Motor neuron (in vitro differentiated cells): ENCODE measurements around the gene SLC4A1AP. TPM values are rescaled to one million over a fixed set of nuclear protein-coding genes. Genes with fewer than 3 reads are reported as not detected.
"Not testable (repeated sequence)": the region's sequence is repeated elsewhere in the genome, so short reads cannot be mapped to it uniquely, and the experiment has no call there.

Source experiments
- ATAC-seq, 8 experiments: fragments of 200-7000 bp; cut with Tn5 transposase; replicated peaks in 6 of 8; 2 replicates each; pipeline ENCODE4 v1.8.0; 2021; ENCODE audit warnings: mild to moderate bottlenecking in 8 of 8, moderate library complexity in 8 of 8
- H3K27ac ChIP-seq, 2 donors: fragments of 250-450 bp; sonication (Bioruptor Pico); 2 replicates each; pipeline ENCODE4 v1.9.0; 2021; ENCODE audit warnings: antibody characterized with exemption in 2 of 2, mild to moderate bottlenecking in 2 of 2, moderate library complexity in 1 of 2
- H3K4me1 ChIP-seq, 2 donors: fragments of 250-450 bp; sonication (Bioruptor Pico); replicated peaks in 1 of 2; 2 replicates each; pipeline ENCODE4 v1.6.1; 2021; ENCODE audit warnings: antibody characterized with exemption in 2 of 2, mild to moderate bottlenecking in 2 of 2, moderate library complexity in 1 of 2
- H3K4me3 ChIP-seq, 5 donors: fragments of 250-450 bp; sonication (Bioruptor Pico); 2 replicates each; pipeline ENCODE4 v1.9.0; 2021; ENCODE audit warnings: antibody characterized with exemption in 5 of 5, mild to moderate bottlenecking in 5 of 5, moderate library complexity in 4 of 5
- WGBS, 10 experiments: fragments of 450-650 bp; shearing (Covaris generic); methylation state at CpG; one replicate each; pipeline ENCODE4 v1.0.0; 2022; 5-methylcytosine and 5-hydroxymethylcytosine counted together
- in situ Hi-C, 9 experiments: fragments of 400-800 bp; cut with MboI; loops; one replicate each; pipeline ENCODE4 v1.15.0; 2021; ENCODE audit warnings: low sequenced_read_pairs in 9 of 9, low pct_unique_long_range_greater_than_20kb in 2 of 9; ENCODE audit not compliant: unreplicated experiment in 9 of 9
- total RNA-seq, 8 experiments: library from RNA; unstranded; fragments of 300-600 nt; gene quantifications; 2 replicates each; pipeline versions ENCODE4 v1.2.3 to v1.2.4, GENCODE V29; 2022

Gene SLC4A1AP
- 10 to 100 TPM; 26.3 to 35.6 (median 29.9) TPM for total RNA-seq

DNA sequence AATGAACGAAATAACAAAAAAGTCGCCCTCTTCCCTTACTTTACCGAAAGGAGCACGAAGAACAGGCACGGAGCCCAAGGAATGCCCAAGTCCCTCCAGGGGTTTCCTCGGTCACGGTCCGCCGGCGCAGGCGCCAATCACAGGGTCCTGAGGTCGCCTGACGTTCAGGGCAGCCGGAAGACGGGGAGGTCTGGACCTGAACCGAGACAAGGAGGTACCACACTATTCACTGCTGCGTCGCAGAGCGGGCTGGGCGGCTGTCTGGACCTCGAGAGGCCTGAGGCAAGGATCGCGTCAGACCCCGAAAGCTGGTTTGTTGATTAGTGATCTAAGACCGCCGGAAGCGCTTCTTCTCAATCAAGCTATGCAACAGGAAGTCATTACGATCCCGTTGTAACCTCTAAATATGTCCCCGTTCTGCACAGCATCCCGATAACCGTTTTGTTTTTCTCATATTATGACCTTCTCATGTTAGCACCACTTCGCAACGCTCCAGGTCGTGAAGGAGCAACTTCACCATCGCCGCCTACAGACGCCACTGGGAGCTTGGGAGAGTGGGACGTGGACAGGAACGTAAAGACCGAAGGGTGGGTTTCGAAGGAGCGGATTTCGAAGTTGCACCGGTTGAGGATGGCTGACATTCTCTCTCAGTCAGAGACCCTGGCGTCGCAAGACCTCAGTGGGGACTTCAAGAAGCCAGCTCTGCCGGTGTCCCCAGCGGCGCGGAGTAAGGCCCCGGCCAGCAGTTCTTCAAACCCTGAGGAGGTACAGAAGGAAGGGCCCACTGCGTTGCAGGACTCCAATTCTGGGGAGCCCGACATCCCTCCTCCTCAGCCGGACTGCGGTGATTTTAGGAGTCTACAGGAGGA is at the start of gene SLC4A1AP, which contains the start of gene SUPT7L:
Gene SLC4A1AP, plus strand, starts transcription at position 605 of the 869 bp plus-strand sequence. Its CDS starts 26 bp downstream, at position 631.
Gene SUPT7L, minus strand, starts transcription at position 330 of the 869 bp plus-strand sequence. CDS start 1,422 bp downstream, outside the sequence.
- Histone ChIP-seq H3K4me3 (peak within 1 kb of the TSS; percentile 84 to 89 (median 87)), H3K27ac (peak within 1 kb of the TSS; percentile 97), H3K4me1 (peaks cover 15 to 21% of the 10 kb centered on the region in 2 donors)
- ATAC-seq, result peak; percentile 84 to 92 (median 88)
- in situ Hi-C loops, result no loop called here
- WGBS, 10 experiments, result 0 to 2% (median 0%) methylated on average over 2 to 33 of the region's 56 CpGs

- 86 to 100% (median 98%) methylated on average over 1 to 2 of the region's 2 CpGs; no CpG with 5 or more reads in 2 of the 10 experiments for WGBS, 10 experiments
- Histone ChIP-seq H3K4me1 (no peaks in the 10 kb centered on the region), H3K27ac (no peak overlapping the region), H3K4me3 (no peak overlapping the region)
- in situ Hi-C loops, result no loop called here
- ATAC-seq, result no peak
These were observed 49.7 kb upstream of the SLC4A1AP start for GRCh38 chr2:27613985-27614384.

DNA sequence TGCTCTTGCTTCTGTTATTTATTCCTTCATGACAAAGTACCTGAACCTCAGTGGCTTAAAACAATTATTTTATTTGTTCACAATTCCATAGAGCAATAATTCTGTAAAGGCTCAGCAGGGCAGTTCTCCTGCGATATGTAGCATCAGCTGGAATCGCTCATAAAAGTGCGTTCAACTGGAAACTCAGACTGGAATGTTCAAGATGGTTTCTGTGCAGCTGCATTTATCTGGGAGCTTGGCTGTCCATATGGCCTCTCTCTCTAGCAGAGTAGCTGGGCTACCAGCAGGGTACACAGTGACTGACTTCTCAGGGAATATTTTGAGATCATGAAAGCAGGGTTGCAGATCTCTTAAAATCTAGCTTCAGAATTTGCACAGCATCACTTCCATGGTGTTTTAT is 48.4 kb upstream of the SLC4A1AP start:
- in situ Hi-C loops, result no loop called here
- Histone ChIP-seq H3K4me1 (no peaks in the 10 kb centered on the region), H3K4me3 (no peak overlapping the region), H3K27ac (no peak overlapping the region)
- ATAC-seq, result no peak
- 20 to 100% (median 88%) methylated on average over 1 to 3 of the region's 3 CpGs; no CpG with 5 or more reads in 3 of the 10 experiments for WGBS, 10 experiments

GRCh38 chr2:27621524-27621923 is 42.2 kb upstream of the SLC4A1AP start:
- peak in 1 of 8 experiments; percentile 5 for ATAC-seq
- WGBS, 10 experiments, result 0 to 100% (median 100%) methylated on average over 1 of the region's 1 CpG; no CpG with 5 or more reads in 3 of the 10 experiments
- Histone ChIP-seq H3K4me1 (peaks cover 0 to 4% of the 10 kb centered on the region in 2 donors), H3K4me3 (no peak overlapping the region), H3K27ac (no peak overlapping the region)
- in situ Hi-C loops, result no loop called here

GRCh38 chr2:27622921-27623384 is 40.7 kb upstream of the SLC4A1AP start:
- H3K4me3 ChIP-seq, result no peak overlapping the region
- 0 to 100% (median 51%) methylated on average over 1 to 3 of the region's 3 CpGs for WGBS, 10 experiments
- H3K4me1 ChIP-seq, result peaks cover 10 to 17% of the 10 kb centered on the region in 2 donors
- in situ Hi-C loops, result no loop called here
- peak; percentile 34 to 97 (median 72) for ATAC-seq
- H3K27ac ChIP-seq, result no peak overlapping the region

- no peak overlapping the region for H3K27ac ChIP-seq
- peaks cover 15 to 21% of the 10 kb centered on the region in 2 donors for H3K4me1 ChIP-seq
- no peak overlapping the region for H3K4me3 ChIP-seq
- in situ Hi-C loops, result no loop called here
- ATAC-seq, result no peak
These were observed 38.7 kb upstream of the SLC4A1AP start for GRCh38 chr2:27624943-27625342.

- 60 to 100% (median 90%) methylated on average over 1 of the region's 1 CpG; no CpG with 5 or more reads in 3 of the 10 experiments for WGBS, 10 experiments
- H3K27ac ChIP-seq, H3K4me3 ChIP-seq, ATAC-seq, in situ Hi-C loops: not testable (repeated sequence)
- H3K4me1 ChIP-seq, result peaks cover 17 to 21% of the 10 kb centered on the region in 2 donors
These were observed 37.4 kb upstream of the SLC4A1AP start for GRCh38 chr2:27626323-27626722.

GRCh38 chr2:27626921-27627320 is 36.8 kb upstream of the SLC4A1AP start:
- peaks cover 17 to 21% of the 10 kb centered on the region in 2 donors for H3K4me1 ChIP-seq
- in situ Hi-C loops, ATAC-seq, H3K4me3 ChIP-seq, H3K27ac ChIP-seq: not testable (repeated sequence)
- WGBS, 10 experiments, result 58 to 90% (median 70%) methylated on average over 1 to 2 of the region's 3 CpGs; no CpG with 5 or more reads in 3 of the 10 experiments

GRCh38 chr2:27627963-27628766 is 35.5 kb upstream of the SLC4A1AP start:
- 0 to 16% (median 8%) methylated on average over 2 to 3 of the region's 21 CpGs; no CpG with 5 or more reads in 5 of the 10 experiments for WGBS, 10 experiments
- peak; percentile 57 to 80 (median 74) for ATAC-seq
- in situ Hi-C loops, result no loop called here
- Histone ChIP-seq H3K4me3 (peak overlapping the region; percentile 71 to 96 (median 81)), H3K27ac (peak overlapping the region; percentile 48 to 67), H3K4me1 (peaks cover 17% of the 10 kb centered on the region in 2 donors)

DNA sequence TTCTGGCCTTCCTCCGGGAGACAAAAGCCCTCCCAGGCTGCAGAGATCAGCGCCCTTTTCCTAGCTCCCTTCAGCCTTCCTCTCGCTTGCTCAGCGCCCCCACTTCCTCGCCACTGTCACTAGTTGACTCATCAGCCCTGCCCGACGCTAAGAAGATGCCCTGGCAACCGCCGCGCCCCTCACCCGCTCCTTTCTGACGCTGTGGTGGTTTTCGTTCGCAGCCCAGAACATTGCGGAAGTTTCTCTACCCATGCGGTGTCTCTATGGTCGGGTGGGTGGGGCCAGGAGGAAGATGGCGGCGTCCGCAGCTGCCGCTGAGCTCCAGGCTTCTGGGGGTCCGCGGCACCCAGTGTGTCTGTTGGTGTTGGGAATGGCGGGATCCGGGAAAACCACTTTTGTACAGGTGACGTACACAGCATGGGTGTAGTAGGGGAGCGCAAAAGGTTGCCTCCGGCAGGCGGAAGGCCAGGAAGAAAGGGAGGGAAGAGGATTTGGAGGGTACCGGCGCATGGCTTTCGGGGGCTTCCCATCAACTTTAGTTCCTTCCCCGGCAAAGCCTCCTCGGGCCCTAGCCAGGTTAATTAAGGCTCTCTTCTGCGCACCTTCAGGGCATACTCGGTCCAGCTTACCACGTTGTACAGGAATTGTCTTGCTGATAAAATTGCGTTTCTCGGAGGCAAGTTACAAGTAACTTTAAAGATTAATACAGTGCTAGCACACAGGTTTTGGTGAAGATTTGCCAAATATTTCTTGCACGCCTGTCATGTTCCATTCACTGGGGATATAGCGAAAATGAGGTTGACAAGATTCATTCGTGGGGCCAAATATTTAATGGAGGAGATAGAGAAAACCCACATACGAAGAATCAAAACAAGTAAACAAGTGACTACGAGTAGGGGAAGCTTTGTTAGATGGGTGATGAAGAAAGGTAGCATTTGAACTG is 34.7 kb upstream of the SLC4A1AP start, which contains the start of the genes CCDC121 and GPN1:
Gene CCDC121, minus strand, starts transcription at position 246 of the 943 bp plus-strand sequence. CDS start 1,213 bp downstream, outside the sequence.
Gene GPN1, plus strand, starts transcription at position 284 of the 943 bp plus-strand sequence. Its CDS starts 9 bp downstream, at position 293.
- WGBS, 10 experiments, result 0 to 2% (median 0%) methylated on average over 1 to 18 of the region's 44 CpGs
- ATAC-seq, result peak; percentile 95 to 98 (median 98)
- H3K27ac ChIP-seq, result peak within 1 kb of the TSS; percentile 48 to 67
- peak within 1 kb of the TSS; percentile 71 to 96 (median 81) for H3K4me3 ChIP-seq
- peaks cover 17% of the 10 kb centered on the region in 2 donors for H3K4me1 ChIP-seq
- in situ Hi-C loops, result no loop called here

DNA sequence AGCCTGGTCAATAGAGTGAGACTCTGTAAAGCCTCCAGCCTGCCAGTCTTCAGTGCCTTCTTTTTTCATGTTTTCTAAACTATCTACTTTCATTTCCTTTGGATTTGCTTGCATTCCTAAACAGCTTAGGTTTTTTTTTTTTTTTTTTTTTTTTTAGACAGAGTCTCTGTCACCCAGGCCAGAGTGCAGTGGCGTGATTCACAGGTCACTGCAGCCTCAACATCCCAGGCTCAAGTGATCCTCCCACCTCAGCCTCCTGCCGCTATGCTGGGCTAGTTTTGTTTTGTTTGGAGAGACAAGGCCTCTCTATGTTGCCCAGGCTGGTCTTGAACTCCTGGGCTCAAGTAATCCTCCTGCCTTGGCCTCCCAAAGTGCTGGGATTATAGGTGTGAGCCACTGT is 33.4 kb upstream of the SLC4A1AP start:
- in situ Hi-C loops, result not testable (repeated sequence)

More for the DNA sequence above, 33.4 kb upstream of the SLC4A1AP start:
- not testable (repeated sequence) for H3K4me3 ChIP-seq, ATAC-seq, H3K27ac ChIP-seq
- WGBS, 10 experiments, result 91 to 100% (median 100%) methylated on average over 1 to 2 of the region's 2 CpGs; no CpG with 5 or more reads in 2 of the 10 experiments
- H3K4me1 ChIP-seq, result peaks cover 17% of the 10 kb centered on the region in 2 donors
